Measurements from ENCODE around the gene EXOSC10.

DNA sequence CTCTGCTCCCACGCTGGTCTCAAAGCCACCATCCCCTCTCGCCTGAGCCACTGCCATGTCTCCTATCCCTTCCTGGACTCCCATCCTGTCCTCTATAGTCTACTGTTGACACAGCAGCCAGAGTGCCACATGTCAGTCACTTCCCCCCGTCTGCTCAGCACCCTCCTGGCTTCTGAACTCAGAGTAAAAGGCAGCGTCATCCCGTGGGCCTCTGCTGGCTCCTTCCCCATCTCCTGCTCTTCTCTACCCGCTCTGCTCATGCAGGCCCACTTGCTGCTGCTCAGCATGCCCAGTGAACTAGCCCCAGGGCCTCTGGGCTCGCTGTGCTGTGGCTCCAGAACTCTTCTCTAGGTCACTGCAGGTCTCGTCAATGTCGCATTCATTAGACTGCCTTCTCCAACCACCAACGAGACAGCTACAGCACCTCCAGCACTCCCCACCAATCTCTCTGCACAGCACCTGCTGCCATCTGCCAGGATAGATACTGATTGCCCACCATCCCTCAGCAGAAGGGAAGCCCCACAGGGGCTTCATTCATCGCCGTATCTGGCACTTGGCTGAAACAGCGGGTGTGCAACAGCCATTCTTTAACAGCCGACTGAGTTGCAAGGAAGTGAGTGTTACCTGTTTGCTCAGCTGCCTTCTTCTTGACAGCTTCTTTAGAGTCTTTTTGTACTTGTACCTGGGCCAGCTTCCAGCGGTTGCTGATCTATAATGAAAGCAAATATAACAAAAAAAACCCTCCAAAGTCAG lies 28.0 kb downstream of the EXOSC10 start:
- TF ChIP-seq CHD1 (IDR thresholded peaks at IDR 0.05; ENCODE audit: low read depth, low read length), result no peak
- TF ChIP-seq, protein P1, sequence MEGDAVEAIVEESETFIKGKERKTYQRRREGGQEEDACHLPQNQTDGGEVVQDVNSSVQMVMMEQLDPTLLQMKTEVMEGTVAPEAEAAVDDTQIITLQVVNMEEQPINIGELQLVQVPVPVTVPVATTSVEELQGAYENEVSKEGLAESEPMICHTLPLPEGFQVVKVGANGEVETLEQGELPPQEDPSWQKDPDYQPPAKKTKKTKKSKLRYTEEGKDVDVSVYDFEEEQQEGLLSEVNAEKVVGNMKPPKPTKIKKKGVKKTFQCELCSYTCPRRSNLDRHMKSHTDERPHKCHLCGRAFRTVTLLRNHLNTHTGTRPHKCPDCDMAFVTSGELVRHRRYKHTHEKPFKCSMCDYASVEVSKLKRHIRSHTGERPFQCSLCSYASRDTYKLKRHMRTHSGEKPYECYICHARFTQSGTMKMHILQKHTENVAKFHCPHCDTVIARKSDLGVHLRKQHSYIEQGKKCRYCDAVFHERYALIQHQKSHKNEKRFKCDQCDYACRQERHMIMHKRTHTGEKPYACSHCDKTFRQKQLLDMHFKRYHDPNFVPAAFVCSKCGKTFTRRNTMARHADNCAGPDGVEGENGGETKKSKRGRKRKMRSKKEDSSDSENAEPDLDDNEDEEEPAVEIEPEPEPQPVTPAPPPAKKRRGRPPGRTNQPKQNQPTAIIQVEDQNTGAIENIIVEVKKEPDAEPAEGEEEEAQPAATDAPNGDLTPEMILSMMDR (conservative IDR thresholded peaks at IDR 0.05; ENCODE audit: low read depth, low read length), result no peak
- TF ChIP-seq, protein P2, sequence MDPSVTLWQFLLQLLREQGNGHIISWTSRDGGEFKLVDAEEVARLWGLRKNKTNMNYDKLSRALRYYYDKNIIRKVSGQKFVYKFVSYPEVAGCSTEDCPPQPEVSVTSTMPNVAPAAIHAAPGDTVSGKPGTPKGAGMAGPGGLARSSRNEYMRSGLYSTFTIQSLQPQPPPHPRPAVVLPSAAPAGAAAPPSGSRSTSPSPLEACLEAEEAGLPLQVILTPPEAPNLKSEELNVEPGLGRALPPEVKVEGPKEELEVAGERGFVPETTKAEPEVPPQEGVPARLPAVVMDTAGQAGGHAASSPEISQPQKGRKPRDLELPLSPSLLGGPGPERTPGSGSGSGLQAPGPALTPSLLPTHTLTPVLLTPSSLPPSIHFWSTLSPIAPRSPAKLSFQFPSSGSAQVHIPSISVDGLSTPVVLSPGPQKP (IDR thresholded peaks at IDR 0.05; ENCODE audit: borderline replicate concordance, low read depth, low read length), result no peak
- TF ChIP-seq RFX5 (IDR thresholded peaks at IDR 0.05; ENCODE audit: low read depth, low read length), result no peak
- TF ChIP-seq POLR2A (IDR thresholded peaks at IDR 0.05; ENCODE audit: low read depth, low read length), result no peak
- TF ChIP-seq MAZ (IDR thresholded peaks at IDR 0.05; ENCODE audit: borderline replicate concordance, low read depth, low read length), result no peak

Data from IMR-90 (cell line).